ENCODE measurements around the gene NFASC.

Gene NFASC

DNA sequence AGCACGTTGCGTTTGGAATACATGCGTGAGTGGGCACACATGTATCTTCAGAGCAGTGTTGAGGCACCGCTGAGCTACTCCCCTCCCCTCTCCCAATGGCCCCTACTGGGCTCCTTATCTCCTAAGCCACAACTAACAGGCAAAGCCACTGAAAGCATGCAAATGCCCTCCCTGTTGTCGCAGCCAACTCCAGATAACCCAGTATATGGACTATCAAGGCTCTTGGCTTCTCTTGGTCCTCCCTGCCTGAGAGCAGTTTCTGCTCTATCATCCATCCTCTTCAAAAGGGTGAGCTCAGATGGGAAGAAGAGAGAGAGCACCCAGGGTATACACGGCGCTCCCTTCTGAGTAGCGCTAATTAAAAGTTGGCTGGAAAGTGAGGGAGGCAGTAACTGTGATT lies 113.8 kb downstream of the NFASC start (continued):
- TF ChIP-seq ATF2 (tag by site-specific recombination; IDR thresholded peaks at IDR 0.05; ENCODE audit: low read depth): no peak
- no peak for TF ChIP-seq ZNF830 (tag by site-specific recombination; IDR thresholded peaks at IDR 0.05; ENCODE audit: low read depth)
- TF ChIP-seq MEIS1 (CRISPR knock-in tag; IDR thresholded peaks at IDR 0.05; ENCODE audit: borderline replicate concordance): no peak
- TF ChIP-seq ZNF501 (tag by site-specific recombination; IDR thresholded peaks at IDR 0.05): no peak
- TF ChIP-seq MYNN (tag by site-specific recombination; IDR thresholded peaks at IDR 0.05; ENCODE audit: borderline replicate concordance): no peak
- no peak for TF ChIP-seq ZFP41 (tag by site-specific recombination; IDR thresholded peaks at IDR 0.05; ENCODE audit: borderline replicate concordance)
- TF ChIP-seq ZNF514 (tag by site-specific recombination; IDR thresholded peaks at IDR 0.05): no peak
- TF ChIP-seq, protein P1, sequence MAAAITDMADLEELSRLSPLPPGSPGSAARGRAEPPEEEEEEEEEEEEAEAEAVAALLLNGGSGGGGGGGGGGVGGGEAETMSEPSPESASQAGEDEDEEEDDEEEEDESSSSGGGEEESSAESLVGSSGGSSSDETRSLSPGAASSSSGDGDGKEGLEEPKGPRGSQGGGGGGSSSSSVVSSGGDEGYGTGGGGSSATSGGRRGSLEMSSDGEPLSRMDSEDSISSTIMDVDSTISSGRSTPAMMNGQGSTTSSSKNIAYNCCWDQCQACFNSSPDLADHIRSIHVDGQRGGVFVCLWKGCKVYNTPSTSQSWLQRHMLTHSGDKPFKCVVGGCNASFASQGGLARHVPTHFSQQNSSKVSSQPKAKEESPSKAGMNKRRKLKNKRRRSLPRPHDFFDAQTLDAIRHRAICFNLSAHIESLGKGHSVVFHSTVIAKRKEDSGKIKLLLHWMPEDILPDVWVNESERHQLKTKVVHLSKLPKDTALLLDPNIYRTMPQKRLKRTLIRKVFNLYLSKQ (tag by site-specific recombination; IDR thresholded peaks at IDR 0.05; ENCODE audit: borderline replicate concordance): no peak
- no peak for TF ChIP-seq ZBTB48 (tag by site-specific recombination; IDR thresholded peaks at IDR 0.05)
- TF ChIP-seq PRDM2 (tag by site-specific recombination; IDR thresholded peaks at IDR 0.05; ENCODE audit: borderline replicate concordance): no peak

- H3K4me1 ChIP-seq (ENCODE audit: control insufficient read depth, insufficient read depth, low read length): no peaks in the 10 kb centered on the region
- H3K27ac ChIP-seq (ENCODE audit: extremely low read depth, low read depth, low read length): no peak overlapping the region
- ChIA-PET CTCF (interaction anchor here (0.6 to 13.8 kb wide), 4 partner anchors 10 to 487 kb away, joined by 3 to 282 read pairs (median 5); no protein-coding TSS in a partner anchor), POLR2A (no interaction called here)
- TF ChIP-seq ZNF366 (tag by site-specific recombination; conservative IDR thresholded peaks at IDR 0.05) (no peak), SP2 (tag by site-specific recombination; IDR thresholded peaks at IDR 0.05) (no peak), ZNF610 (tag by site-specific recombination; IDR thresholded peaks at IDR 0.05; ENCODE audit: borderline replicate concordance) (no peak), ZSCAN16 (tag by site-specific recombination; IDR thresholded peaks at IDR 0.05) (no peak), ZFP41 (tag by site-specific recombination; IDR thresholded peaks at IDR 0.05; ENCODE audit: borderline replicate concordance) (no peak), KLF16 (tag by site-specific recombination; IDR thresholded peaks at IDR 0.05) (no peak), HOXD13 (CRISPR knock-in tag; IDR thresholded peaks at IDR 0.05; ENCODE audit: borderline replicate concordance) (no peak), ZNF585B (tag by site-specific recombination; IDR thresholded peaks at IDR 0.05) (no peak), ZNF521 (tag by site-specific recombination; IDR thresholded peaks at IDR 0.05) (no peak), ZNF837 (tag by site-specific recombination; IDR thresholded peaks at IDR 0.05) (no peak)
- TF ChIP-seq, protein P2, sequence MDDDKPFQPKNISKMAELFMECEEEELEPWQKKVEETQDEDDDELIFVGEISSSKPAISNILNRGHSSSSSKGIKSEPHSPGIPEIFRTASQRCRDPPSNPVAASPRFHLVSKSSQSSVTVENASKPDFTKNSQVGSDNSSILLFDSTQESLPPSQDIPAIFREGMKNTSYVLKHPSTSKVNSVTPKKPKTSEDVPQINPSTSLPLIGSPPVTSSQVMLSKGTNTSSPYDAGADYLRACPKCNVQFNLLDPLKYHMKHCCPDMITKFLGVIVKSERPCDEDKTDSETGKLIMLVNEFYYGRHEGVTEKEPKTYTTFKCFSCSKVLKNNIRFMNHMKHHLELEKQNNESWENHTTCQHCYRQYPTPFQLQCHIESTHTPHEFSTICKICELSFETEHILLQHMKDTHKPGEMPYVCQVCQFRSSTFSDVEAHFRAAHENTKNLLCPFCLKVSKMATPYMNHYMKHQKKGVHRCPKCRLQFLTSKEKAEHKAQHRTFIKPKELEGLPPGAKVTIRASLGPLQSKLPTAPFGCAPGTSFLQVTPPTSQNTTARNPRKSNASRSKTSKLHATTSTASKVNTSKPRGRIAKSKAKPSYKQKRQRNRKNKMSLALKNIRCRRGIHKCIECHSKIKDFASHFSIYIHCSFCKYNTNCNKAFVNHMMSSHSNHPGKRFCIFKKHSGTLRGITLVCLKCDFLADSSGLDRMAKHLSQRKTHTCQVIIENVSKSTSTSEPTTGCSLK (tag by site-specific recombination; IDR thresholded peaks at IDR 0.05): no peak
- TF ChIP-seq, protein P3, sequence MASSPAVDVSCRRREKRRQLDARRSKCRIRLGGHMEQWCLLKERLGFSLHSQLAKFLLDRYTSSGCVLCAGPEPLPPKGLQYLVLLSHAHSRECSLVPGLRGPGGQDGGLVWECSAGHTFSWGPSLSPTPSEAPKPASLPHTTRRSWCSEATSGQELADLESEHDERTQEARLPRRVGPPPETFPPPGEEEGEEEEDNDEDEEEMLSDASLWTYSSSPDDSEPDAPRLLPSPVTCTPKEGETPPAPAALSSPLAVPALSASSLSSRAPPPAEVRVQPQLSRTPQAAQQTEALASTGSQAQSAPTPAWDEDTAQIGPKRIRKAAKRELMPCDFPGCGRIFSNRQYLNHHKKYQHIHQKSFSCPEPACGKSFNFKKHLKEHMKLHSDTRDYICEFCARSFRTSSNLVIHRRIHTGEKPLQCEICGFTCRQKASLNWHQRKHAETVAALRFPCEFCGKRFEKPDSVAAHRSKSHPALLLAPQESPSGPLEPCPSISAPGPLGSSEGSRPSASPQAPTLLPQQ (tag by site-specific recombination; IDR thresholded peaks at IDR 0.05): no peak
- H3K4me3 ChIP-seq (ENCODE audit: low read depth, low read length): no peak overlapping the region
- H3K9me3 ChIP-seq (ENCODE audit: control insufficient read depth, insufficient read depth, low read depth, low read length): no peaks in the 10 kb centered on the region
- no peaks in the 10 kb centered on the region for H3K36me3 ChIP-seq (ENCODE audit: control insufficient read depth in 2 of 2, insufficient read depth in 1 of 2, low read length in 2 of 2)
Measured at GRCh38 chr1:204986181-204986580, 115.5 kb downstream of the NFASC start.
